Measurements from ENCODE around the gene CLIP1.

DNA sequence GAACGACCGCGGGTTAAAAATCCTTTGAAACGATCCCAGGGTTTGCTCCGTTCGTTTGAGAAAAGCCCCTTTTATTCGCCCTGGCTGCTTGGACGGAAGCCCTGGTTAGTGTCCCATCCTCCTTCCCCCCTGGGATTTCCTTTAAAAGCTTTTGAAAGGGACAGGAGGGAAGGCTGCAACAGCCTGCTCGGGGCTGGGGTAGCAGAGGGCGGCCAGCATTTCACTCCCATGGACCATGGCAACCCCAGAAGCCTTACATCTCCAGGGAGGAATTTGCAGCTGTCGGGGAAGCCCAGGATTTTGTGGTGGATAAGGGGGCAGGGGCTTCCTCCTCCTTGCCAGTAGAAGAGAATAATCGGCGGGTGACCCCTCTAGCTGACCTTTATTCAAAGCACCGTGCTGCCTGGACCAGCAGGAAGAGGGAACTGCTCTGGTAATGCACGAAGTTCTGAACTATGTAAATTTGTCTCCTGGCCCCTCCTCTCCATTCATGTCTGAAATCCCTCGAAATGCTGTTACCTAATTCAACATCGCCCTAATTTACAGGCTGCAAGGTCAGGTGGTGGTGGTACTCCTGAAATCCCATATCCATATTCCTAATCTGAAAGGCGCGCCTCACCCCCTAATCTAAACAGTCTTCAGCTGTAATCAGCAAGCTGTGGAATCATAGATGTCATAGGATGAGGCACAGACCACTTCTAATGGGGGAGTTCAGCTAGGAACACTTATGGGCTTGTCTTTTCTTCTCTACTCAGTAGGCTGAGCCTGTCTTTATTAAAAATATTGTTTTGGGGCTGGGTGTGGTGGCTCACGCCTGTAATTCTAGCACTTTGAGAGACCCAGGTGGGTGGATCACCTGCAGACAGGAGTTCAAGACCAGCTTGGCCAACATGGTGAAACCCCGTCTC, 1.0 kb upstream of the CLIP1 start:
- TF ChIP-seq CTCF (IDR thresholded peaks at IDR 0.05) (no peak), POLR2A (IDR thresholded peaks at IDR 0.05) (no peak), EP300 (IDR thresholded peaks at IDR 0.05) (no peak)

Data from ovary (tissue), 3 donors.